Mammary epithelial cell (primary cell): ENCODE results near the gene IGSF21.
A peak's percentile ranks its signal among the peaks of the same experiment; 100 is the strongest.

Source experiments
- CTCF ChIP-seq, 2 donors: IDR thresholded peaks in 1 of 2; conservative IDR thresholded peaks in 1 of 2; 2 replicates each; pipeline ENCODE4 v1.5.1; 2011 to 2012; ENCODE audit warnings: inconsistent platforms in 2 of 2, low read length in 2 of 2, mild to moderate bottlenecking in 2 of 2, control low read depth in 1 of 2, low read depth in 1 of 2; ENCODE audit not compliant: insufficient read depth in 1 of 2; ENCODE audit errors: extremely low read depth in 1 of 2
- EZH2 ChIP-seq: IDR thresholded peaks from 2 replicates; pipeline ENCODE4 v1.6.1; 2012; ENCODE audit warnings: low read length, inconsistent platforms, borderline replicate concordance

- TF ChIP-seq CTCF (conservative IDR thresholded peaks at IDR 0.05 in 1 of 2, IDR thresholded peaks at IDR 0.05 in 1 of 2; ENCODE audit: extremely low read depth in 1 of 2, insufficient read depth in 1 of 2, low read depth in 1 of 2, low read length in 2 of 2) (peak in 1 of 2 donors; percentile 19), EZH2 (no peak)
Observed at GRCh38 chr1:18217398-18218043, 109.9 kb downstream of the IGSF21 start.
